Natural killer cell (primary cell): ENCODE measurements around the gene SMARCAL1. TPM values are rescaled to one million over a fixed set of nuclear protein-coding genes. Genes with fewer than 3 reads are reported as not detected.

Experiments
- ATAC-seq, 3 donors: fragments of 150-1000 bp in 2 of 3; fragments of 200-7000 bp in 1 of 3; cut with Tn5 transposase; 1 replicate in 1 of 3; 2 replicates in 2 of 3; pipeline ENCODE4 v1.10.0; 2021; ENCODE audit warnings: mild to moderate bottlenecking in 2 of 3, moderate library complexity in 2 of 3
- DNase-seq, 2 donors: peaks; one replicate each; pipeline versions ENCODE4 v3.0.0 to v3.0.0-alpha.2; 2013 to 2021; ENCODE audit warnings: mixed read lengths in 1 of 2
- H3K27ac ChIP-seq: one replicate; pipeline ENCODE4 v1.5.1; 2013; ENCODE audit warnings: mild to moderate bottlenecking, low read length
- H3K27me3 ChIP-seq: one replicate; pipeline ENCODE4 v1.6.1; 2013; ENCODE audit warnings: low read length; ENCODE audit not compliant: control insufficient read depth, insufficient read depth
- H3K36me3 ChIP-seq: one replicate; pipeline ENCODE4 v1.6.1; 2013; ENCODE audit warnings: low read length; ENCODE audit not compliant: control insufficient read depth, insufficient read depth
- H3K4me1 ChIP-seq: one replicate; pipeline ENCODE4 v1.6.1; 2013; ENCODE audit warnings: low read length; ENCODE audit not compliant: control insufficient read depth, insufficient read depth
- H3K4me3 ChIP-seq: one replicate; pipeline ENCODE4 v1.5.1; 2013; ENCODE audit warnings: low read length
- H3K9me3 ChIP-seq: one replicate; pipeline ENCODE4 v1.6.1; 2013; ENCODE audit warnings: low read length; ENCODE audit not compliant: control insufficient read depth, insufficient read depth
- H3K27ac Mint-ChIP-seq, 2 donors: one replicate each; pipeline ENCODE4 v1.8.0; 2022; ENCODE audit warnings: mild to moderate bottlenecking in 2 of 2, mixed read lengths in 2 of 2, moderate library complexity in 1 of 2
- H3K27me3 Mint-ChIP-seq, 2 donors: one replicate each; pipeline ENCODE4 v1.8.0; 2022; ENCODE audit warnings: low read depth in 2 of 2, mixed read lengths in 2 of 2
- H3K36me3 Mint-ChIP-seq: one replicate; pipeline ENCODE4 v1.8.0; 2022; ENCODE audit warnings: mixed read lengths
- H3K4me1 Mint-ChIP-seq, 2 donors: one replicate each; pipeline ENCODE4 v1.8.0; 2022; ENCODE audit warnings: mixed read lengths in 2 of 2
- H3K4me3 Mint-ChIP-seq: one replicate; pipeline ENCODE4 v1.8.0; 2022; ENCODE audit warnings: mild to moderate bottlenecking, moderate library complexity, mixed read lengths
- H3K9me3 Mint-ChIP-seq, 2 donors: one replicate each; pipeline ENCODE4 v1.8.0; 2022; ENCODE audit warnings: mixed read lengths in 2 of 2
- WGBS: methylation state at CpG from one replicate; pipeline ENCODE4 v1.1.7; 2013; ENCODE audit warnings: missing lambda C conversion rate; ENCODE audit not compliant: insufficient coverage; 5-methylcytosine and 5-hydroxymethylcytosine counted together
- intact Hi-C: fragments of 100-400 bp; cut with micrococcal nuclease; formaldehyde crosslinking; loops from one replicate; pipeline ENCODE4 v1.14.2; 2022
- total RNA-seq, 4 donors: library from RNA; stranded (reverse); fragments of 120-200 nt in 1 of 4; gene quantifications; one replicate each; pipeline versions ENCODE4 v1.2.3 to v1.2.4, GENCODE V29; 2013 to 2022
- TF ChIP-seq, protein P1 (sequence below): fragments of 200-600 bp; IDR thresholded peaks from one replicate; pipeline ENCODE4 v1.8.0; 2022; ENCODE audit warnings: antibody characterized with exemption

The SMARCAL1 gene
- total RNA-seq, 3 donors from 2014 or later (not counting 1 experiment from before 2014, with no cell fraction given) = 18.7 to 25.6 (median 22.8) TPM

DNA sequence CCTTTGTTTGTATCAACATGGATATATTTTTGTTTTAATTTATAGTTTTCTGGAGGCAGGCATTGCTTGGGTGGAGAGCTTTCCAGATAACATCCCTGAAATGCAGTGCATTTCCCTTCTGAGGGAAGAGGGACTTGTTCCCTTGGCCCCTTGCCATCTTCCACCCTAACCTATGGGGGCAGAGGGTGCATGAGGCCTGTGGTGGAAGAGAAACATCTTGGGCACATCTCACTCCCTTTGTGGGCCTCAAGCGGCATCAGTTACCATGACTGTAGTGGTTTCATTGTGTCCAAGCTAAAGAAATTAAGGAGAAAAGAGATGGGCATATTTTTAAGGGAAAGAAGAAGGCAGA is 81.0 kb downstream of the SMARCAL1 start:
- H3K4me1 ChIP-seq = peaks cover 8% of the 10 kb centered on the region
- no peaks in the 10 kb centered on the region for H3K36me3 Mint-ChIP-seq
- TF ChIP-seq, protein P1, sequence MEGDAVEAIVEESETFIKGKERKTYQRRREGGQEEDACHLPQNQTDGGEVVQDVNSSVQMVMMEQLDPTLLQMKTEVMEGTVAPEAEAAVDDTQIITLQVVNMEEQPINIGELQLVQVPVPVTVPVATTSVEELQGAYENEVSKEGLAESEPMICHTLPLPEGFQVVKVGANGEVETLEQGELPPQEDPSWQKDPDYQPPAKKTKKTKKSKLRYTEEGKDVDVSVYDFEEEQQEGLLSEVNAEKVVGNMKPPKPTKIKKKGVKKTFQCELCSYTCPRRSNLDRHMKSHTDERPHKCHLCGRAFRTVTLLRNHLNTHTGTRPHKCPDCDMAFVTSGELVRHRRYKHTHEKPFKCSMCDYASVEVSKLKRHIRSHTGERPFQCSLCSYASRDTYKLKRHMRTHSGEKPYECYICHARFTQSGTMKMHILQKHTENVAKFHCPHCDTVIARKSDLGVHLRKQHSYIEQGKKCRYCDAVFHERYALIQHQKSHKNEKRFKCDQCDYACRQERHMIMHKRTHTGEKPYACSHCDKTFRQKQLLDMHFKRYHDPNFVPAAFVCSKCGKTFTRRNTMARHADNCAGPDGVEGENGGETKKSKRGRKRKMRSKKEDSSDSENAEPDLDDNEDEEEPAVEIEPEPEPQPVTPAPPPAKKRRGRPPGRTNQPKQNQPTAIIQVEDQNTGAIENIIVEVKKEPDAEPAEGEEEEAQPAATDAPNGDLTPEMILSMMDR = no peak
- H3K27ac ChIP-seq = no peak overlapping the region
- ATAC-seq (no peak), DNase-seq (no peak)
- no peak overlapping the region for H3K4me3 Mint-ChIP-seq
- H3K27me3 ChIP-seq = no peaks in the 10 kb centered on the region
- H3K4me3 ChIP-seq = no peak overlapping the region
- no peak overlapping the region for H3K27ac Mint-ChIP-seq
- no peaks in the 10 kb centered on the region for H3K36me3 ChIP-seq
- no peaks in the 10 kb centered on the region for H3K9me3 ChIP-seq
- intact Hi-C loops = no loop called here
- no peaks in the 10 kb centered on the region for H3K9me3 Mint-ChIP-seq
- WGBS = 100% methylated on average over 1 of the region's 1 CpG
- no peaks in the 10 kb centered on the region for H3K27me3 Mint-ChIP-seq
- peaks cover 10% of the 10 kb centered on the region in 2 donors for H3K4me1 Mint-ChIP-seq

DNA sequence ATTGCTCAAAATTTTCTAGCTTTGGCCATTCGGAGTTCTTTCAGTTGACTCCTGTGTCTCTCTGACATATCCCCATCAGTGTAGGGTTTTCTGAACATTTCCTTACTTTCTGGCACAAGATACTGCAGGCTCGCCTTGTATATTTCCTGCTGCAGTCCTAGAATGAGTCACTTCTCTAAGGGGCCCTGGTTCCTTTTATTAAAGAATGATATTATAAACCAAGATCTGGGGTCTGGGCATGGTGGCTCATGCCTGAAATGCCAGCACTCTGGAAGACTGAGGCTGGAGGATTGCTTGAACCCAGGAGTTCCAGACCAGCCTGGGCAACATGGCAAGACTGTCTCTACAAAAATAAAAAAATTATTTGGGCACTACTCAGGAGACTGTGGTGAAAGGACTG is 83.4 kb downstream of the SMARCAL1 start:
- no peak overlapping the region for H3K4me3 Mint-ChIP-seq
- H3K9me3 Mint-ChIP-seq = no peaks in the 10 kb centered on the region
- H3K27me3 Mint-ChIP-seq = no peaks in the 10 kb centered on the region
- Histone ChIP-seq H3K9me3 (no peaks in the 10 kb centered on the region), H3K27ac (no peak overlapping the region), H3K4me3 (no peak overlapping the region), H3K4me1 (peaks cover 19% of the 10 kb centered on the region), H3K36me3 (peaks cover 12% of the 10 kb centered on the region), H3K27me3 (no peaks in the 10 kb centered on the region)
- no peak for DNase-seq
- TF ChIP-seq, protein P1 = no peak
- H3K27ac Mint-ChIP-seq = no peak overlapping the region
- H3K36me3 Mint-ChIP-seq = peaks cover 10% of the 10 kb centered on the region
- WGBS = 63% methylated on average over 2 of the region's 2 CpGs
- intact Hi-C loops = loop anchor here (5.0 kb wide), 1 partner anchor 1683 kb away; no protein-coding TSS in a partner anchor
- no peak for ATAC-seq
- peaks cover 33% of the 10 kb centered on the region in 2 donors for H3K4me1 Mint-ChIP-seq

DNA sequence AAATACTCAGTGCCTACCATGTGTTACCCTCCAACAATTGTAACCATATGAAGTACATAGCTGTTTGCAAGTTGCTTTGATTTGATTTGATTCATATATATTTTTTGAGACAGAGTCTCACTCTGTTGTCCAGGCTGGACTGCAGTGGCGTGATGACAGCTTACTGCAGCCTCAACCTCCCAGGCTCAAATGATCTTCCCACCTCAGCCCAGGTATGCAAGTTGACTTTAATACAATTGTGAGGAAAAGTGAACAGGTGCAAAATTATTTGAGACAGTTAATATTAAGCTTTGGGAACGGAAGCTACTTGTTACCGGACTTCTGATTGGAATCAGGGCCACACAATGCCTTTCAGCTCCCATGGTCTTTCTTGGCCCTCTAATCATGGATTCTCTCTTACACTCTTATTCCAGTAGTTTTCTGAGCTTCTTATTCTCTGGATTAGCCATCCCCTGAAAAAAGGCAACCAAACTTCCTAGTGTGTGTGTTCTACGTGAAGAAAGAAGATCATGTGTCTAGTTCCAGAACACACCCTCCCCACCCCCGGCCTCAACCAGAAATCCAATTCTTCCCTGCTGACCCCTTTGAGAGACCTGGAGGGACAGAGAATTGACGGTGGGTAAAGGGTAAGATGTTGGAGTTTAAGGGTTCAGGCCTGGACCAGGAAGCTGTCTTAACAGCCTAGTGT is 85.2 kb downstream of the SMARCAL1 start:
- H3K27ac ChIP-seq = no peak overlapping the region
- no peaks in the 10 kb centered on the region for H3K9me3 ChIP-seq
- Mint-ChIP-seq H3K27me3 (no peaks in the 10 kb centered on the region), H3K9me3 (no peaks in the 10 kb centered on the region), H3K36me3 (peaks cover 21% of the 10 kb centered on the region), H3K27ac (peak overlapping the region; percentile 92 to 98), H3K4me1 (peaks cover 36 to 44% of the 10 kb centered on the region in 2 donors), H3K4me3 (peak overlapping the region; percentile 96)
- H3K4me3 ChIP-seq = no peak overlapping the region
- TF ChIP-seq, protein P1 = no peak
- intact Hi-C loops = loop anchor here (2.0 to 5.0 kb wide), 2 partner anchors 85 to 1685 kb away; partner anchors contain the start of gene SMARCAL1
- H3K27me3 ChIP-seq = no peaks in the 10 kb centered on the region
- H3K36me3 ChIP-seq = peaks cover 26% of the 10 kb centered on the region
- H3K4me1 ChIP-seq = peaks cover 19% of the 10 kb centered on the region
- ATAC-seq (no peak), DNase-seq (no peak)
- WGBS = 100% methylated on average over 3 of the region's 6 CpGs

DNA sequence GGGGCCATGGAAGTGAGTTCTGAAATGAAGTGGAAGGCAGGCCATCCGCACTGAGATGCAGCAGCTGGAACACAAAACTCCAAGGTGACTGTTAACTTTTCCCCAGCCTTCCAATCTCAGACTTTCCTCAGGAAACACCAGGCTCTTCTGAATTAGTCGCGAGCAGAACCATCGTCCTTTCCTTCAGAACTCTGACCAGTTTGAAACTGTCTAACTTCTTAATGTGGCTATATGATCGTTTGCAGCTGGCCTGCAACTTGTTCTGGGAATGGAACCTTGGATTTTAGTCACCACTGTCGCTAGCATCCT is 85.7 kb downstream of the SMARCAL1 start:
- no peak for ATAC-seq
- no peaks in the 10 kb centered on the region for H3K9me3 ChIP-seq
- no peaks in the 10 kb centered on the region for H3K27me3 Mint-ChIP-seq

More for the DNA sequence above, 85.7 kb downstream of the SMARCAL1 start:
- H3K4me3 ChIP-seq = peak overlapping the region; percentile 89
- Mint-ChIP-seq H3K9me3 (no peaks in the 10 kb centered on the region), H3K4me3 (peak overlapping the region; percentile 96), H3K36me3 (peaks cover 26% of the 10 kb centered on the region), H3K4me1 (peaks cover 40 to 49% of the 10 kb centered on the region in 2 donors), H3K27ac (peak overlapping the region; percentile 92 to 98)
- H3K36me3 ChIP-seq = peaks cover 31% of the 10 kb centered on the region
- peak overlapping the region; percentile 78 for H3K27ac ChIP-seq
- TF ChIP-seq, protein P1 = no peak
- peak in 1 of 2 donors; percentile 15 for DNase-seq
- no peaks in the 10 kb centered on the region for H3K27me3 ChIP-seq
- H3K4me1 ChIP-seq = peaks cover 19% of the 10 kb centered on the region
- WGBS = 38% methylated on average over 6 of the region's 6 CpGs
- intact Hi-C loops = loop anchor here (2.0 to 5.0 kb wide), 2 partner anchors 85 to 1686 kb away; partner anchors contain the start of gene SMARCAL1
